T-helper 17 cell (primary cell): ENCODE measurements around the gene TBC1D1. TPM values are rescaled to one million over a fixed set of nuclear protein-coding genes. Genes with fewer than 3 reads are reported as not detected.

Experiments used
- ATAC-seq: fragments of 150-1000 bp; cut with Tn5 transposase; 2 replicates; pipeline ENCODE4 v1.10.0; 2021; ENCODE audit warnings: mild to moderate bottlenecking, moderate library complexity
- DNase-seq, 3 donors: peaks; one replicate each; pipeline versions ENCODE4 v3.0.0 to v3.0.0-alpha.2; 2020 to 2021
- H3K9me3 ChIP-seq: one replicate; pipeline ENCODE4 v1.7.0; 2013; ENCODE audit warnings: low read length, mild to moderate bottlenecking; ENCODE audit not compliant: control insufficient read depth, poor library complexity, severe bottlenecking
- H3K27ac Mint-ChIP-seq: one replicate; pipeline ENCODE4 v1.8.0; 2022; ENCODE audit warnings: mild to moderate bottlenecking, moderate library complexity, mixed read lengths
- H3K27me3 Mint-ChIP-seq: one replicate; pipeline ENCODE4 v1.8.0; 2022; ENCODE audit warnings: mixed read lengths
- H3K36me3 Mint-ChIP-seq: one replicate; pipeline ENCODE4 v1.8.0; 2022; ENCODE audit warnings: low read depth, mixed read lengths
- H3K4me1 Mint-ChIP-seq: one replicate; pipeline ENCODE4 v1.8.0; 2022; ENCODE audit warnings: mild to moderate bottlenecking, mixed read lengths
- H3K4me3 Mint-ChIP-seq: one replicate; pipeline ENCODE4 v1.8.0; 2022; ENCODE audit warnings: mild to moderate bottlenecking, moderate library complexity, mixed read lengths
- total RNA-seq, 4 donors: library from RNA in 2 of 4; stranded (reverse) in 2 of 4; gene quantifications; one replicate each; pipeline ENCODE4 v1.2.3 and lab custom pipeline; 2022 to 2026

The TBC1D1 gene
- total RNA-seq, 2 donors from 2014 or later = 45.5 to 51.1 TPM

DNA sequence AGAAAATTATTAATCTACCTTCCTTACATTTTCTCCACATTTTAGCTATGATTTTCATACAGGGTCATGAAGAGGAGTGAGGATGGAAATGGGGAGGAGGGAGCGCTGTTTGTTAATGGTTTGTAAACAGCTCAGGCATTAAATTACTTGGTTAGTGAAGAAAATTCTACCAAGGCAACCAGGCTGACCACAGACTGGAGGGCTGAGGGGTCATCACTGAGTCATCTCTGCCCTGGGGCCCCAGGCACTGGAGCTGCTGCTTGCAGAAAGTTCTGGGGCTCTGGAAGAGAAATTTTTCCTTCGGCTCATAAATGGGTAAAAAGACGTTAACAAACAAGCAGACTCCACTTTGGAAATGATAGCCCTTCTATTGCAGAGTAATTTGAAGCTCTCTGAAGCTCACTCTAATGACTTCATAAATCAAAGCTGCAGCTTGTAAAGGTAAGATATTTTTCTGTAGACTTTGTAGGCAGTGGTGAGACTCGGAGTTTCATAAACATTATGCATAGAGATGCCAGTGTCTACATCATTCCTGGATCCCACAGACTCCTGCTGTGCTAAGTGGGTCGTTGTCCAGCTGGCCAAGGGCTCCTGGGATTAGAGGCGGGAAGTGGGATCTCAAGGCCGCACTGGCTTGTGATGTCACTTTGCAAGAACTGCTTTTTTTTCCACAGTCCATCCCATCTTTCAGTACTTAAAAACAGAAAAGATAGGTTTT, 228.9 kb downstream of the TBC1D1 start:
- H3K9me3 ChIP-seq = no peaks in the 10 kb centered on the region
- H3K27me3 Mint-ChIP-seq = no peaks in the 10 kb centered on the region
- no peak overlapping the region for H3K4me3 Mint-ChIP-seq
- no peak overlapping the region for H3K27ac Mint-ChIP-seq
- peaks cover 12% of the 10 kb centered on the region for H3K4me1 Mint-ChIP-seq
- peaks cover 12% of the 10 kb centered on the region for H3K36me3 Mint-ChIP-seq
- DNase-seq (no peak), ATAC-seq (no peak)

GRCh38 chr4:38120772-38121171, 229.9 kb downstream of the TBC1D1 start:
- Mint-ChIP-seq H3K27me3 (no peaks in the 10 kb centered on the region), H3K36me3 (peaks cover 15% of the 10 kb centered on the region), H3K4me3 (no peak overlapping the region), H3K27ac (peak overlapping the region; percentile 53), H3K4me1 (peaks cover 12% of the 10 kb centered on the region)
- no peaks in the 10 kb centered on the region for H3K9me3 ChIP-seq
- DNase-seq (no peak), ATAC-seq (no peak)

- Mint-ChIP-seq H3K36me3 (peaks cover 13% of the 10 kb centered on the region), H3K27ac (no peak overlapping the region)
Observed at GRCh38 chr4:38122060-38122459, 231.2 kb downstream of the TBC1D1 start.

GRCh38 chr4:38123555-38123954, 232.7 kb downstream of the TBC1D1 start:
- H3K27ac Mint-ChIP-seq = peak overlapping the region; percentile 37
- peaks cover 12% of the 10 kb centered on the region for H3K36me3 Mint-ChIP-seq
- no peak for ATAC-seq
- DNase-seq = no peak
- H3K27me3 Mint-ChIP-seq = no peaks in the 10 kb centered on the region
- H3K9me3 ChIP-seq = no peaks in the 10 kb centered on the region
- H3K4me3 Mint-ChIP-seq = no peak overlapping the region
- peaks cover 21% of the 10 kb centered on the region for H3K4me1 Mint-ChIP-seq

More at GRCh38 chr4:38122060-38122459, 231.2 kb downstream of the TBC1D1 start:
- DNase-seq = no peak
- Mint-ChIP-seq H3K27me3 (no peaks in the 10 kb centered on the region), H3K4me1 (peaks cover 10% of the 10 kb centered on the region), H3K4me3 (no peak overlapping the region)
- H3K9me3 ChIP-seq = no peaks in the 10 kb centered on the region
- no peak for ATAC-seq

DNA sequence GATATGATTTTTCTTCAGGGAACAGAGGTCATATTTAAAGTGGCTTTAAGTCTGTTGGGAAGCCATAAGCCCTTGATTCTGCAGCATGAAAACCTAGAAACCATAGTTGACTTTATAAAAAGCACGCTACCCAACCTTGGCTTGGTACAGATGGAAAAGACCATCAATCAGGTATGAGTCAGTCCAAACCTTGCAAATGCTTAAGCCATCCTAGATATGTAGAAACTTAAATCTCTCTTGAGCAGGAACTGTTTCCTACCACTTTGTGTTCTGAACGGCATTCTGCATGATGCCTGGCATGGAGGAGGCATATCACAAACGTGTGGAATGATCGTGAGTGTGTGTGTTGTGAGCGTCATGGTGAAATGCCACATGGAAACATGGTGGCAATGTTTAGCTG, 234.1 kb downstream of the TBC1D1 start:
- Mint-ChIP-seq H3K4me1 (peaks cover 32% of the 10 kb centered on the region), H3K27ac (no peak overlapping the region), H3K4me3 (no peak overlapping the region), H3K36me3 (peaks cover 10% of the 10 kb centered on the region), H3K27me3 (no peaks in the 10 kb centered on the region)
- no peaks in the 10 kb centered on the region for H3K9me3 ChIP-seq
- ATAC-seq = no peak
- DNase-seq = no peak

DNA sequence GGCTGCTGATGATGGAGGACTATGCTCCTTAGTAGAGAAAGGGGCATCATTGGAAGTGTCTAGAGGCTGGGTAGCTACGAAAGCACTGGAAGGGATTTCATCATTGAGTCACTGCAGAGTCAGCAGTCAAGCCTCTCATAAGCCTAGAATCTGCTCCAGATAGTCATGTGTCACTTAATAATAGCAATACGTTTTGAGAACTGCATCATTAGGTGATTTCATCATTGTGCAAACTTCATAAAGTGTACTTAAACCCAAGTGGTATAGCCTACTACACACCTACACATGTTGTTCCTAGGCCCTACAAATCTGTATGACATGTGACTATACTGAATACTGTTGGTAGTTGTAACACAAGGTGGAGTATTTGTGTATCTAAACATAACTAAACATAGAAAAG, 234.9 kb downstream of the TBC1D1 start:
- Mint-ChIP-seq H3K4me1 (peaks cover 36% of the 10 kb centered on the region), H3K36me3 (peaks cover 7% of the 10 kb centered on the region)

DNA sequence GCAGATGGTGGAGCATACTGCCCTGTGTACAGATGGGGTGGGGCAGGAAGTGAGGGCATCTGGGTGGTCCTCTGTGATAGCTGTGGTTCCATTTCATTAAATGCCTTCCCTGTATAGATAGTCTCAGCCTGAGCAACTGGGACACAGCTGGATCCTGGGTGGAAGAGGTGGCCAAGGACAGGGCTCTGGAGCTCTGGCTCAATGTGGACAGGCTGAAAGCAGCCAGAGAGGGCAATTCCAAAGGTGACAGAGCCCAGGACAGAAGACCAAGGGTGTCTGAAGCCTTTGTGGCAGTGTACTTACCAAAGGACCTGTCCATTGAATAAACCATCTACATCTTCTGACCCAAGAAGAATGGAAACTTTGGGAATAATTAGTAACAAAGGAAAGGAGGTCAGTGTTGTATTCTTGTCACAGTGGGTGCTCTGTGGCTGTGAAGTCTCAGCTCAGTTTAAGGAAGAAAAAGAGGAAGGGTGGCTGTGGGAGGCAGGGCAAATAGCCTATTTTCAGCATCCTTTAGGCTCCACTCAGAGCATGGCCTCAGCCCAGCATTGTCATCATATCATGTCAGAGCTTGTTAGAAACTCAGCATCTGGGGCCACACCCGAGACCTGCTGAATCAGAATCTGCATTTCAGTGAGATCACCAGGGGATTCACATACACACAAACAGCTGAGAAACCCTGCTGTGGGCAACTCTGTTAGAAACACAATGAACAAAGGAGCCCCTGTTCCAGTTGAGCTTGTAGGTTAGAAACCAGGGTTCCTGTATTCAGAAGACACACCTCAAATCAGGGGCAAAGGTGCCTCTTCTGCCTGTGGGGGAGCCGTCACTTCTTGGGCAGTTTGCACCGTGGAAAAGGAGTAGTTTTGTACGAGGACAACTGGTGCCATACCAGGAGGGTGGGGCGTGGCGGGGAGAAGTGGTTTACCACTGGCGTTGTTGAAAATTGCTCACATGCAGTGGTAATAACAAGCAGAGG, 237.9 kb downstream of the TBC1D1 start:
- H3K27ac Mint-ChIP-seq = peak overlapping the region; percentile 98
- H3K27me3 Mint-ChIP-seq = no peaks in the 10 kb centered on the region
- H3K4me3 Mint-ChIP-seq = peak overlapping the region; percentile 74
- peaks cover 5% of the 10 kb centered on the region for H3K36me3 Mint-ChIP-seq
- peak; percentile 29 to 53 (median 40) for DNase-seq
- H3K9me3 ChIP-seq = no peaks in the 10 kb centered on the region
- peak; percentile 59 for ATAC-seq
- peaks cover 48% of the 10 kb centered on the region for H3K4me1 Mint-ChIP-seq

More for the DNA sequence above, 234.9 kb downstream of the TBC1D1 start:
- ATAC-seq (no peak), DNase-seq (no peak)
- H3K9me3 ChIP-seq = no peaks in the 10 kb centered on the region
- Mint-ChIP-seq H3K27me3 (no peaks in the 10 kb centered on the region), H3K4me3 (no peak overlapping the region), H3K27ac (no peak overlapping the region)

DNA sequence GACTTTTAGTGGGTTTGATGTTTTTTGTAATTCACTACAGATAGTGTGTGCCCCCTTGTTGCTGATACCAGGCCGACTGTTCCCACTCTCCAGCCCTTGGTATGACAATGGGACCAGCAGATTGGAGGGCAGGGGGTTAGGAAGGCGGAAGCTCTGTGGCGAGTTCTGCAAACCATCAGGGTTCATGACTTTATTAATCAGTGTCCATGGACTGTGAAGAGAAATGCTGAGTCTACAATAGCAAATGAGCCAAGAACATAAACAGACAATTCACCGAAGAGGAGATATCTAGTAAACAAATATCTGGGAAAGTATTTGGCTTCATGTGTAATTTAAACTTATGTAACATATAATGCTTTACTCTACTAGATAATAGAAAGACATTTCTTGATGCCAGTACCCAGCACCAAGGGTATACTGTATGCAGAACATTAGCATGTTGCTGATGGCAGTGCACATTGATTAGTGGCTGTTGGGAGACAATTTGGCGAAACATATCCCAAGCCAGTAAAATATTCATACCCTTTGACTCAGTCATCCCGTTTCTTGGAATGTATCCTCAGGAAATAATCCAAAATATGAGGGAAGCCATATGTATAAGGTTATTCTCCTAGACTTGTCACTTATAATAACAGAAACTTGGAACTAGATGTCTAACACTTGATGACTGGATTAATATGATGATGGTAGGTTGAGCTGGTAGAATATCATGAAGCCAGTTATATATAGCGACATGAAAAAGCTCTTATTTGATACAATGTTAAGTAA, 238.8 kb downstream of the TBC1D1 start:
- peak overlapping the region; percentile 74 for H3K4me3 Mint-ChIP-seq
- H3K4me1 Mint-ChIP-seq = peaks cover 44% of the 10 kb centered on the region

DNA sequence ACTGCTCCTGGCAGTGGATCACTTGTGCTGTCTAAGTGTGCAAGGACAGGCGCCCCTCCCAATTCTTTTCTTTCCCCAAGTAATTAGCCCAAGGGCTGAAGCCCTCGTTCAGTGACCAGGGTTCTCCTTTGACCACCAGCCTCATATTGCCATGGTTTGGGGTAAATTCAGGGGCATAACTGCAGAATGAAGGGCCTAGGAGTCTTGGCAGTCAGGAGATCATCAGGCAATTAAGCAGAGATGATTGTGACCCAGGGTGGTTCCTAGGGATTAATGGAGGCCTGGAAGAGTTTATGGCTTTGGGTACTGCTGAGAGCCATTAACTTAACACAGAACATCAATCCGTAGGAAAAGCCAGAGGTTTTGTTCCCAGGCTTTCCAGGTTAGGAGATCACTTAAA, 240.0 kb downstream of the TBC1D1 start:
- H3K4me1 Mint-ChIP-seq = peaks cover 44% of the 10 kb centered on the region
- H3K36me3 Mint-ChIP-seq = peaks cover 4% of the 10 kb centered on the region
- no peaks in the 10 kb centered on the region for H3K9me3 ChIP-seq
- DNase-seq (no peak), ATAC-seq (no peak)
- no peaks in the 10 kb centered on the region for H3K27me3 Mint-ChIP-seq
- H3K27ac Mint-ChIP-seq = peak overlapping the region; percentile 98
- peak overlapping the region; percentile 77 for H3K4me3 Mint-ChIP-seq

More for the DNA sequence above, 238.8 kb downstream of the TBC1D1 start:
- Mint-ChIP-seq H3K27me3 (no peaks in the 10 kb centered on the region), H3K36me3 (peaks cover 5% of the 10 kb centered on the region), H3K27ac (peak overlapping the region; percentile 98)
- H3K9me3 ChIP-seq = no peaks in the 10 kb centered on the region
- no peak for ATAC-seq
- no peak for DNase-seq

- Mint-ChIP-seq H3K4me3 (peak overlapping the region; percentile 77), H3K27ac (peak overlapping the region; percentile 98), H3K27me3 (no peaks in the 10 kb centered on the region), H3K4me1 (peaks cover 44% of the 10 kb centered on the region), H3K36me3 (peaks cover 4% of the 10 kb centered on the region)
- ATAC-seq (peak; percentile 60), DNase-seq (peak; percentile 26 to 65 (median 29))
- no peaks in the 10 kb centered on the region for H3K9me3 ChIP-seq
Observed at GRCh38 chr4:38131371-38132091, 240.6 kb downstream of the TBC1D1 start.

DNA sequence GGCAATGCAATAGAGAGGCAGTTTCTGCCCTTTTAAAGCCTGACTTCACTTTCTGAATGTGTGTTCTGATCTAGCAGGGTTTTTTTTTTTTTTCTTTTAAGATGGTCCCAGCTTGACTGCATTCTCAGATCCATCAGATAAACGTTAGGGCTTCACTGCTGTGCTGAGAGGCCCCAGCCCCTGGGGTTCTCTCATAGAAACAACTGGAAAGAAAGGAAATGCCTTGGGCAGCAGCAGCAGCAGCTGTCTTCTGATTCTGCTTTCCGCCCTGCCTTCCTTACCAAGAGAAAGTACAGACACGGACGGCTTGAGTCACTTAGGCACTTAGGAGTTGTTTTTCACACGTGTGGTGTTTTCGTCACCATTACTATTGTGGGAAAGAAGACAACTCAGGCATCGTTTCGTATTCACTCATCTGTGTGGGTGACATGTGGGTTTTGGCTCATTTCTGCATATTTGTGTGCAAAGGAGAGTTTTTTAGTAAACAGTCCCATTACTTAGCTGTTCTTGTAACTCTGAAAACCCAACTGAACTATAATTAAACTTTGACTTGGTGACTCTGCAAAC, 241.3 kb downstream of the TBC1D1 start:
- ATAC-seq = peak; percentile 69
- H3K4me3 Mint-ChIP-seq = peak overlapping the region; percentile 77
- DNase-seq = peak in 2 of 3 donors; percentile 16 to 45

More for the DNA sequence above, 241.3 kb downstream of the TBC1D1 start:
- H3K36me3 Mint-ChIP-seq = peaks cover 2% of the 10 kb centered on the region
- H3K27ac Mint-ChIP-seq = peak overlapping the region; percentile 98
- peaks cover 44% of the 10 kb centered on the region for H3K4me1 Mint-ChIP-seq
- no peaks in the 10 kb centered on the region for H3K9me3 ChIP-seq
- no peaks in the 10 kb centered on the region for H3K27me3 Mint-ChIP-seq
